T-cell (primary cell): Measurements from ENCODE around the gene BCKDHB. TPM values are rescaled to one million over a fixed set of nuclear protein-coding genes. Genes with fewer than 3 reads are reported as not detected.

ENCODE experiments used
- ATAC-seq, 4 experiments: fragments of 200-7000 bp in 3 of 4; fragments of 150-1000 bp in 1 of 4; cut with Tn5 transposase; replicated peaks in 1 of 4; 1 replicate in 3 of 4; 2 replicates in 1 of 4; pipeline ENCODE4 v1.10.0; 2021; ENCODE audit warnings: moderate library complexity in 3 of 4, mild to moderate bottlenecking in 2 of 4, moderate number of reproducible peaks in 1 of 4
- CTCF ChIA-PET, 2 donors: fragments of 300-600 bp; sonication (Branson Sonifier 250); formaldehyde crosslinking; loops; one replicate each; lab custom pipeline; 2022; ENCODE audit warnings: antibody characterized with exemption in 2 of 2; lab: Charles Lee
- POLR2A ChIA-PET, 2 donors: fragments of 300-600 bp; sonication (Branson Sonifier 250); formaldehyde crosslinking; loops; one replicate each; lab custom pipeline; 2022; ENCODE audit warnings: antibody characterized with exemption in 2 of 2; lab: Charles Lee
- DNase-seq, 35 experiments: peaks; one replicate each; pipeline versions ENCODE4 v3.0.0 to v3.0.0-alpha.2; 2013 to 2023
- H3K27ac ChIP-seq: one replicate; pipeline ENCODE4 v1.5.1; 2013; ENCODE audit warnings: low read length
- H3K27me3 ChIP-seq, 2 experiments: replicated peaks in 1 of 2; 1 replicate in 1 of 2; 2 replicates in 1 of 2; pipeline versions ENCODE4 v1.6.1 to v1.7.0; 2013; ENCODE audit warnings: low read length in 1 of 2, mixed read lengths in 1 of 2; ENCODE audit not compliant: control insufficient read depth in 2 of 2, insufficient read depth in 2 of 2; ENCODE audit errors: extremely low read depth in 1 of 2
- H3K36me3 ChIP-seq, 2 donors: 1 replicate in 1 of 2; 2 replicates in 1 of 2; pipeline versions ENCODE4 v1.6.1 to v1.7.0; 2013; ENCODE audit warnings: low read length in 1 of 2; ENCODE audit not compliant: control insufficient read depth in 2 of 2, insufficient read depth in 1 of 2; ENCODE audit errors: extremely low read depth in 1 of 2
- H3K4me1 ChIP-seq, 2 experiments: 1 replicate in 1 of 2; 2 replicates in 1 of 2; pipeline versions ENCODE4 v1.6.1 to v1.7.0; 2013; ENCODE audit warnings: low read length in 2 of 2, mixed read lengths in 1 of 2; ENCODE audit not compliant: insufficient read depth in 2 of 2, control insufficient read depth in 1 of 2; ENCODE audit errors: extremely low read depth in 1 of 2
- H3K4me3 ChIP-seq, 2 donors: 1 replicate in 1 of 2; 2 replicates in 1 of 2; pipeline versions ENCODE4 v1.5.1 to v1.7.0; 2013; ENCODE audit warnings: mild to moderate bottlenecking in 2 of 2, low read length in 1 of 2, moderate library complexity in 1 of 2; ENCODE audit not compliant: control insufficient read depth in 1 of 2; ENCODE audit errors: extremely low read depth in 1 of 2
- H3K9me3 ChIP-seq: 2 replicates; pipeline ENCODE4 v1.7.0; 2013
- H3K27ac Mint-ChIP-seq, 2 donors: one replicate each; pipeline ENCODE4 v1.8.0; 2020 to 2021; ENCODE audit warnings: mild to moderate bottlenecking in 2 of 2, mixed read lengths in 2 of 2
- H3K27me3 Mint-ChIP-seq, 2 donors: one replicate each; pipeline ENCODE4 v1.8.0; 2021 to 2022; ENCODE audit warnings: mixed read lengths in 2 of 2
- H3K36me3 Mint-ChIP-seq: one replicate; pipeline ENCODE4 v1.8.0; 2021; ENCODE audit warnings: mixed read lengths
- H3K4me1 Mint-ChIP-seq, 3 donors: one replicate each; pipeline ENCODE4 v1.8.0; 2020 to 2022; ENCODE audit warnings: mixed read lengths in 3 of 3, mild to moderate bottlenecking in 1 of 3
- H3K4me3 Mint-ChIP-seq, 3 donors: one replicate each; pipeline ENCODE4 v1.8.0; 2020 to 2022; ENCODE audit warnings: mild to moderate bottlenecking in 3 of 3, mixed read lengths in 3 of 3, moderate library complexity in 3 of 3
- H3K9me3 Mint-ChIP-seq, 3 donors: one replicate each; pipeline ENCODE4 v1.8.0; 2020 to 2022; ENCODE audit warnings: mixed read lengths in 3 of 3
- WGBS: methylation state at CpG from one replicate; pipeline ENCODE4 v1.1.5; 2013; ENCODE audit warnings: missing lambda C conversion rate; ENCODE audit not compliant: insufficient coverage; 5-methylcytosine and 5-hydroxymethylcytosine counted together
- total RNA-seq, 35 experiments: library from RNA in 6 of 35; stranded (reverse) in 6 of 35; fragments of 120-200 nt in 1 of 35; gene quantifications; one replicate each; pipeline versions ENCODE4 v1.2.1 to v1.2.4 and lab custom pipeline; 2013 to 2026

The BCKDHB gene
- total RNA-seq, 5 donors from 2014 or later (not counting 1 experiment from before 2014, with no cell fraction given): 14.1 to 18.7 (median 15.2) TPM

DNA sequence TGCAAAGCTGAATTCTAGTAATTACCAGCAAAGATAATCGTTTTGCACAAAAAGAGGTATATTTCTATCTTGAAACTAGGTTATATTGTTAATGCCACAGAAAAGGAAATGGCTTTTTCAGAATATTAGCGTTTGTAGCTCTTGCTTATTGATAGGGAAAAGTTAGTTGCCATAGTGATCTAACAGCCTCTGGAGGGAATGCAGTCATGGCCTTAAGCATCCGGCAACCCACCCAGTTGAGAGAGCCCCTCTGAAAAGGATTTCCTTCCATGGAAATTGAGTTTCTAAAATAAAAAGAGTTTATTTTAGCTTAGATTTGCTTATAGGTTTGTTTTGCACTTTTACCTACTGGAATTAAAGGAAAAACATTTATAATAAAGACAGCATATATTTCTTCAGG, 224.5 kb downstream of the BCKDHB start:
- DNase-seq (no peak), ATAC-seq (no peak)
- no peaks in the 10 kb centered on the region for H3K36me3 ChIP-seq
- no peaks in the 10 kb centered on the region for H3K9me3 Mint-ChIP-seq
- no peak overlapping the region for H3K27ac ChIP-seq
- no peak overlapping the region for H3K4me3 ChIP-seq
- no peaks in the 10 kb centered on the region for H3K9me3 ChIP-seq
- no peak overlapping the region for H3K4me3 Mint-ChIP-seq
- 40% methylated on average over 1 of the region's 3 CpGs for WGBS
- H3K27me3 Mint-ChIP-seq: no peaks in the 10 kb centered on the region
- ChIA-PET CTCF (no interaction called here), POLR2A (interaction anchor here in 1 of 2 donors (0.6 kb wide), 1 partner anchor 28 kb away, joined by 3 read pairs; no protein-coding TSS in a partner anchor)
- H3K27me3 ChIP-seq: no peaks in the 10 kb centered on the region
- H3K36me3 Mint-ChIP-seq: peaks cover 14% of the 10 kb centered on the region
- H3K27ac Mint-ChIP-seq: no peak overlapping the region
- no peaks in the 10 kb centered on the region for H3K4me1 Mint-ChIP-seq
- no peaks in the 10 kb centered on the region for H3K4me1 ChIP-seq

DNA sequence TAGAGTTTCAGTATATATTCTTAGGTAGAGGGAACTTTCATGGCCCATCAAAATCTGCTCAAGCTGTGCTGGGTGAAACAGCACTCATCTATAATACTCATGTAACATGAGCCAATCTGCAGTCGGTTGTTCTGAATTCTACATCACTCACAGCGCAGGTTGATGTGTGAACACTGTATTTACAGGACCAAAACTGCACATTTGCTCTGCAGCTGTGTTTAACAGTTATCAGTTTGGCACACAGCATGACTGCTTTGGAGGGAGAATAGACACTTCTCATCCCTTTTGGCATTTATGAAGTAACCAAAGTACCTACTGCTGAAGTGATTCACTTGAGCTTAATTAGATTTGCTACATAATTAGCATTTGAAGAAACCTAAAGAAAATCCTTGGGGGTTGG, 225.1 kb downstream of the BCKDHB start:
- H3K4me3 ChIP-seq: no peak overlapping the region
- Mint-ChIP-seq H3K27me3 (no peaks in the 10 kb centered on the region), H3K36me3 (peaks cover 10% of the 10 kb centered on the region), H3K4me3 (no peak overlapping the region), H3K9me3 (no peaks in the 10 kb centered on the region), H3K27ac (no peak overlapping the region), H3K4me1 (no peaks in the 10 kb centered on the region)
- no peaks in the 10 kb centered on the region for H3K36me3 ChIP-seq
- H3K27me3 ChIP-seq: no peaks in the 10 kb centered on the region
- H3K9me3 ChIP-seq: no peaks in the 10 kb centered on the region
- no peak for ATAC-seq
- no peak for DNase-seq
- H3K4me1 ChIP-seq: no peaks in the 10 kb centered on the region
- WGBS: no CpG with 5 or more reads among the region's 2 CpGs
- POLR2A ChIA-PET: no interaction called here
- no peak overlapping the region for H3K27ac ChIP-seq
- CTCF ChIA-PET: no interaction called here

DNA sequence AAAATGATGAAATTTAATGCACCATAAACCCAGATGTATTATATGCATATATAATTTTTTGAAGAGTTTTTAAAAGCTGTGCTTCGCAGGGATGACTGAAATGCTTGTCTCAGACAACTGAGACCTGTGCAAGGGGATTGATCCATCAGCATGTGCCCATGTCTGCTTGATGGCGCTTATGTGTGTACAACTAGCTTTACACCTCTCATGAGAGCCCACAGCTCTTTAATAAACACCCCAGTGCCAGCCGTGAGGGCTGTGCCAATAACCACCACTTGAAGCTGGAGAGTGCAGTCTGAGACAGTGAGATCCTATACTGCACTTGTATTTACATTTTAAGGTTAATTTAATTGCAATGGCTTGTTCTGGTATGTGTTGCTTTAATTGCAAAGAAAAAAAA, 225.5 kb downstream of the BCKDHB start:
- no peak for DNase-seq
- no peaks in the 10 kb centered on the region for H3K9me3 ChIP-seq
- ChIA-PET POLR2A (no interaction called here), CTCF (no interaction called here)
- H3K4me3 Mint-ChIP-seq: no peak overlapping the region
- H3K4me1 ChIP-seq: no peaks in the 10 kb centered on the region
- no peaks in the 10 kb centered on the region for H3K27me3 Mint-ChIP-seq
- H3K27ac ChIP-seq: no peak overlapping the region
- peaks cover 5% of the 10 kb centered on the region for H3K36me3 Mint-ChIP-seq
- H3K36me3 ChIP-seq: no peaks in the 10 kb centered on the region
- no peak overlapping the region for H3K4me3 ChIP-seq
- H3K27ac Mint-ChIP-seq: no peak overlapping the region
- no CpG with 5 or more reads among the region's 3 CpGs for WGBS
- H3K4me1 Mint-ChIP-seq: no peaks in the 10 kb centered on the region
- no peaks in the 10 kb centered on the region for H3K9me3 Mint-ChIP-seq
- no peaks in the 10 kb centered on the region for H3K27me3 ChIP-seq
- ATAC-seq: no peak

DNA sequence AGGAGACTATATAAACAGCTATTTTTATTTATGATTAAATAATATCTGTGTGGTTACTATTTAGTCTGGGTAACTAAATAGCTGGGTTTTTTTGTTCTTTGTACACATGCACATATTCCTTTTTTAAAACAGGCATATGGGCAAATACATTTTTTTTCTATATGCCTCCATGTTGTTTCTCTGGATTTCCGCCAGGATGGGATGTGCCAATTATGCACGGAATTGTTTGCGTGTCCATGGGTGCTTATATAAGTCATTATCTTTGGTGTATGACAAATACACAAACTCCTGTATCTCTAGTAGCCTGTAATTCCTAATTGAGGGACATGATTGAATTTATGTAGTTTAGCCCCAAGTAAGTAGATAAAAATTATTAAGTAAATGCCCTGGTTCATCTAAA, 226.9 kb downstream of the BCKDHB start:
- Histone ChIP-seq H3K36me3 (no peaks in the 10 kb centered on the region), H3K27me3 (no peaks in the 10 kb centered on the region), H3K9me3 (no peaks in the 10 kb centered on the region), H3K4me1 (no peaks in the 10 kb centered on the region), H3K27ac (no peak overlapping the region), H3K4me3 (no peak overlapping the region)
- no peak for ATAC-seq
- H3K27me3 Mint-ChIP-seq: no peaks in the 10 kb centered on the region
- H3K36me3 Mint-ChIP-seq: no peaks in the 10 kb centered on the region
- DNase-seq: no peak
- H3K27ac Mint-ChIP-seq: no peak overlapping the region
- WGBS: no CpG with 5 or more reads among the region's 3 CpGs
- H3K4me1 Mint-ChIP-seq: peaks cover 0 to 2% (median under 1%) of the 10 kb centered on the region in 3 donors
- H3K4me3 Mint-ChIP-seq: no peak overlapping the region
- POLR2A ChIA-PET: no interaction called here
- H3K9me3 Mint-ChIP-seq: no peaks in the 10 kb centered on the region
- CTCF ChIA-PET: no interaction called here

DNA sequence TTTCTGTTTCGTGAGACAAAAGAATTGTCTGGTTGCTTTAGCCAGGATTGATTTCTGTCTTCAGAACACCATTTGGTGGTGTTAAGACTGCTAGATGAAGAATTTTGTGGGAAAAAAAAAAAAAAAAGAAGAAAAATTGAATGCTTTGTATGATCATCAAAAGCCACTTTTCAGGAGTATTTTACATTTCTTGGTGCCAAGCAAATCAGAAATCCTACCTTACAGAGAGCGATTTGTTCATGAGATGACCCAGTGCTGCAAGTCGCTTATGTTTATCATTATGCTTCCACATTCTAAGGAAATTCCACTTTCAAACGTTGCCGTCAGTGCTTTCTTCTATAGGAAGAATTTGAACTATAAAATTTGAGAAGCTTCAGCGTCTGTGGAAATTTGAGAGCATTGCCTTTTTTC, 228.7 kb downstream of the BCKDHB start:
- H3K27me3 ChIP-seq: no peaks in the 10 kb centered on the region
- H3K4me3 Mint-ChIP-seq: no peak overlapping the region
- ChIA-PET POLR2A (interaction anchor here in 1 of 2 donors (0.7 kb wide), 1 partner anchor 1337 kb away, joined by 3 read pairs; no protein-coding TSS in a partner anchor), CTCF (interaction anchor here (0.6 kb wide), 3 partner anchors 28 to 313 kb away, joined by 3 to 9 read pairs (median 6); no protein-coding TSS in a partner anchor)
- H3K4me3 ChIP-seq: no peak overlapping the region
- H3K36me3 Mint-ChIP-seq: no peaks in the 10 kb centered on the region
- H3K4me1 ChIP-seq: no peaks in the 10 kb centered on the region
- WGBS: no CpG with 5 or more reads among the region's 6 CpGs
- DNase-seq: no peak
- H3K9me3 ChIP-seq: no peaks in the 10 kb centered on the region
- no peak overlapping the region for H3K27ac Mint-ChIP-seq
- H3K36me3 ChIP-seq: no peaks in the 10 kb centered on the region
- H3K27ac ChIP-seq: no peak overlapping the region
- H3K27me3 Mint-ChIP-seq: no peaks in the 10 kb centered on the region
- no peaks in the 10 kb centered on the region for H3K9me3 Mint-ChIP-seq
- ATAC-seq: no peak
- peaks cover 0 to 2% (median 1%) of the 10 kb centered on the region in 3 donors for H3K4me1 Mint-ChIP-seq

DNA sequence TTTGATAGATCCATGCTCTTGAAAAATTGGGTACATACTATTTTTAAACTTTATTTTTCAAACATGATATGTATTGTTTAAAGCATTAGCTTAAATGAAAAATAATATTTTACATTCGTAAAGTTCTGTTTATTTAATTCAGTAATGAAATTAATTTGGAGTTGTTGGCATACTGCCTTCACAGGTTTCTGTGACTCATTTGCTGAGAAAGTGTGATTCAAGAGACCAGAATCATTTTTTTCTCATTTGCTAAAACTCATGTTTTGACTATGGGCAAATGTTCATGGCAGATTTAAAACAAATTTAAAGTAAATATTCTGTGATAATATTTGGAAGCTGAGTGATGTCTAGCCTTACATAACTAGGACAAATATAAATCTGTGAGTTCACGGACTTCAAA, 230.4 kb downstream of the BCKDHB start:
- Mint-ChIP-seq H3K27ac (no peak overlapping the region), H3K27me3 (no peaks in the 10 kb centered on the region), H3K4me1 (peaks cover 0 to 2% (median 1%) of the 10 kb centered on the region in 3 donors), H3K4me3 (no peak overlapping the region), H3K9me3 (no peaks in the 10 kb centered on the region), H3K36me3 (no peaks in the 10 kb centered on the region)
- WGBS: no CpG with 5 or more reads among the region's 2 CpGs
- H3K27me3 ChIP-seq: no peaks in the 10 kb centered on the region
- POLR2A ChIA-PET: no interaction called here
- CTCF ChIA-PET: interaction anchor here (1.0 to 2.2 kb wide), 2 partner anchors 1416 to 1418 kb away, joined by 6 to 8 read pairs; partner anchors contain the start of gene TENT5A (in 1 of the 2)
- H3K9me3 ChIP-seq: no peaks in the 10 kb centered on the region
- DNase-seq (no peak), ATAC-seq (no peak)
- H3K27ac ChIP-seq: no peak overlapping the region
- no peaks in the 10 kb centered on the region for H3K36me3 ChIP-seq
- no peaks in the 10 kb centered on the region for H3K4me1 ChIP-seq
- no peak overlapping the region for H3K4me3 ChIP-seq
